ENCODE data around the gene WBP2. TPM values are rescaled to one million over a fixed set of nuclear protein-coding genes. Genes with fewer than 3 reads are reported as not detected.
"Not testable (repeated sequence)": the region's sequence is repeated elsewhere in the genome, so short reads cannot be mapped to it uniquely, and the experiment has no call there.

Gene WBP2
- total RNA-seq, 2 donors from 2014 or later = 44.2 to 49.5 TPM

- peak in 3 of 4 donors; percentile 31 to 59 (median 39) for DNase-seq
- intact Hi-C loops (cut with DNase I) = no loop called here
- ATAC-seq = peak; percentile 25
- WGBS, 2 donors = 62 to 85% methylated on average over 4 to 8 of the region's 8 CpGs
- Histone ChIP-seq H3K27ac (no peak overlapping the region), H3K27me3 (no peaks in the 10 kb centered on the region), H3K9me3 (no peaks in the 10 kb centered on the region), H3K4me1 (no peaks in the 10 kb centered on the region), H3K36me3 (replicated peaks in 1 of 2; ENCODE audit: insufficient read depth in 1 of 2, low read depth in 2 of 2) (no peaks in the 10 kb centered on the region), H3K4me3 (no peak overlapping the region)
- TF ChIP-seq POLR2A (IDR thresholded peaks at IDR 0.05) = no peak
- TF ChIP-seq, protein P1, sequence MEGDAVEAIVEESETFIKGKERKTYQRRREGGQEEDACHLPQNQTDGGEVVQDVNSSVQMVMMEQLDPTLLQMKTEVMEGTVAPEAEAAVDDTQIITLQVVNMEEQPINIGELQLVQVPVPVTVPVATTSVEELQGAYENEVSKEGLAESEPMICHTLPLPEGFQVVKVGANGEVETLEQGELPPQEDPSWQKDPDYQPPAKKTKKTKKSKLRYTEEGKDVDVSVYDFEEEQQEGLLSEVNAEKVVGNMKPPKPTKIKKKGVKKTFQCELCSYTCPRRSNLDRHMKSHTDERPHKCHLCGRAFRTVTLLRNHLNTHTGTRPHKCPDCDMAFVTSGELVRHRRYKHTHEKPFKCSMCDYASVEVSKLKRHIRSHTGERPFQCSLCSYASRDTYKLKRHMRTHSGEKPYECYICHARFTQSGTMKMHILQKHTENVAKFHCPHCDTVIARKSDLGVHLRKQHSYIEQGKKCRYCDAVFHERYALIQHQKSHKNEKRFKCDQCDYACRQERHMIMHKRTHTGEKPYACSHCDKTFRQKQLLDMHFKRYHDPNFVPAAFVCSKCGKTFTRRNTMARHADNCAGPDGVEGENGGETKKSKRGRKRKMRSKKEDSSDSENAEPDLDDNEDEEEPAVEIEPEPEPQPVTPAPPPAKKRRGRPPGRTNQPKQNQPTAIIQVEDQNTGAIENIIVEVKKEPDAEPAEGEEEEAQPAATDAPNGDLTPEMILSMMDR (IDR thresholded peaks at IDR 0.05) = no peak
These were observed 9.3 kb upstream of the WBP2 start for GRCh38 chr17:75864448-75864871.

- Histone ChIP-seq H3K36me3 (replicated peaks in 1 of 2; ENCODE audit: insufficient read depth in 1 of 2, low read depth in 2 of 2) (no peaks in the 10 kb centered on the region), H3K4me3 (no peak overlapping the region), H3K27me3 (no peaks in the 10 kb centered on the region), H3K4me1 (no peaks in the 10 kb centered on the region), H3K27ac (no peak overlapping the region), H3K9me3 (no peaks in the 10 kb centered on the region)
- 76 to 79% methylated on average over 9 of the region's 9 CpGs for WGBS, 2 donors
- no peak for DNase-seq
- ATAC-seq = no peak
- TF ChIP-seq, protein P1 (IDR thresholded peaks at IDR 0.05) = no peak
- TF ChIP-seq POLR2A (IDR thresholded peaks at IDR 0.05) = no peak
- intact Hi-C loops (cut with DNase I) = no loop called here
These were observed 6.8 kb upstream of the WBP2 start for GRCh38 chr17:75861927-75862317.

GRCh38 chr17:75859358-75859757 lies 4.2 kb upstream of the WBP2 start:
- WGBS, 2 donors = 83 to 86% methylated on average over 10 of the region's 10 CpGs
- H3K27ac ChIP-seq = peak overlapping the region in 1 of 4 donors; percentile 57
- ATAC-seq; DNase-seq; intact Hi-C loops (cut with DNase I); H3K4me1 ChIP-seq; H3K36me3 ChIP-seq (replicated peaks in 1 of 2; ENCODE audit: insufficient read depth in 1 of 2, low read depth in 2 of 2); H3K4me3 ChIP-seq; H3K9me3 ChIP-seq; H3K27me3 ChIP-seq: not testable (repeated sequence)

- Histone ChIP-seq H3K9me3 (no peaks in the 10 kb centered on the region), H3K27me3 (no peaks in the 10 kb centered on the region), H3K4me3 (peak overlapping the region; percentile 57 to 98), H3K27ac (peak overlapping the region; percentile 95 to 99 (median 97)), H3K4me1 (peaks cover 28% of the 10 kb centered on the region), H3K36me3 (replicated peaks in 1 of 2; ENCODE audit: insufficient read depth in 1 of 2, low read depth in 2 of 2) (peaks cover 0 to 3% of the 10 kb centered on the region in 2 donors)
- intact Hi-C loops (cut with DNase I) = no loop called here
- peak in 3 of 4 donors; percentile 35 to 54 (median 49) for DNase-seq
- whole genome bisulfite sequencing, 2 donors = 2 to 4% methylated on average over 13 to 24 of the region's 24 CpGs
- TF ChIP-seq, protein P1 (IDR thresholded peaks at IDR 0.05) = peak in 2 of 7 experiments; percentile 9
- no peak for TF ChIP-seq POLR2A (IDR thresholded peaks at IDR 0.05)
- ATAC-seq = peak; percentile 9
These were observed 1.1 kb upstream of the WBP2 start for GRCh38 chr17:75856062-75856756.

DNA sequence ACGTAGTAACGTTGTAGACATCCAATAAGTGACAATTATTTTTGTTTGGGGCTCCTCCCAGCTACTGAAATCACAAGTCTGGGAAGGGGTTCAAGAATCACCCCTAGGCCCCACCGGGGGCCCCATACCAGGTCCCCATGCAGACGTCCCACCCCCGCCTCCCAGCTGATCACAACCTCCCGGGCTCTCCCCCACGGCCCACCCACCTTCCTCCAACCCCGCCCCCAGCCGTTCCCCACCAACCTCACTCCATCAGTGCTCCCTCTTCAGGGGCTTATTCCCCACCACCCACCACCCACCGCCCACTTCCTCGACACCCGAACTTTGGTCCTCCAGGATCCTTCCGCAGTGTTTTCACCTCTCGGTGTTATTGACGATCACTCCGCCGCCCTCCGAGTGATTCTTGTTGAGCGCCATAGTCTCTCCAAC lies 240 bp downstream of the WBP2 start:
- Histone ChIP-seq H3K9me3 (no peaks in the 10 kb centered on the region), H3K27ac (peak overlapping the region; percentile 89 to 98 (median 96)), H3K4me3 (peak overlapping the region; percentile 50 to 55), H3K4me1 (peaks cover 37% of the 10 kb centered on the region), H3K36me3 (replicated peaks in 1 of 2; ENCODE audit: insufficient read depth in 1 of 2, low read depth in 2 of 2) (peaks cover 0 to 12% of the 10 kb centered on the region in 2 donors), H3K27me3 (no peaks in the 10 kb centered on the region)
- intact Hi-C loops (cut with DNase I) = no loop called here
- ATAC-seq (peak; percentile 3), DNase-seq (no peak)
- TF ChIP-seq, protein P1 (IDR thresholded peaks at IDR 0.05) = peak in 1 of 7 experiments; percentile 27
- no peak for TF ChIP-seq POLR2A (IDR thresholded peaks at IDR 0.05)
- 0 to 2% methylated on average over 13 to 19 of the region's 19 CpGs for WGBS, 2 donors

All from body of pancreas (tissue), 4 donors.